DOHH2 (cell line): ENCODE data around the gene TAPBP.

Experiments
- EZH2phosphoT487 ChIP-seq: fragments of 200-600 bp; sonication (generic); IDR thresholded peaks from 2 replicates; pipeline ENCODE4 v1.6.1; 2017; ENCODE audit warnings: borderline replicate concordance, mild to moderate bottlenecking, antibody characterized with exemption, low read length, moderate library complexity, mixed read lengths
- TF ChIP-seq, protein P1 (sequence below): fragments of 200-600 bp; sonication (generic); IDR thresholded peaks from one replicate; pipeline ENCODE4 v1.5.1; 2014; ENCODE audit warnings: antibody characterized with exemption, mild to moderate bottlenecking, low read depth, low read length; ENCODE audit not compliant: poor library complexity, severe bottlenecking

DNA sequence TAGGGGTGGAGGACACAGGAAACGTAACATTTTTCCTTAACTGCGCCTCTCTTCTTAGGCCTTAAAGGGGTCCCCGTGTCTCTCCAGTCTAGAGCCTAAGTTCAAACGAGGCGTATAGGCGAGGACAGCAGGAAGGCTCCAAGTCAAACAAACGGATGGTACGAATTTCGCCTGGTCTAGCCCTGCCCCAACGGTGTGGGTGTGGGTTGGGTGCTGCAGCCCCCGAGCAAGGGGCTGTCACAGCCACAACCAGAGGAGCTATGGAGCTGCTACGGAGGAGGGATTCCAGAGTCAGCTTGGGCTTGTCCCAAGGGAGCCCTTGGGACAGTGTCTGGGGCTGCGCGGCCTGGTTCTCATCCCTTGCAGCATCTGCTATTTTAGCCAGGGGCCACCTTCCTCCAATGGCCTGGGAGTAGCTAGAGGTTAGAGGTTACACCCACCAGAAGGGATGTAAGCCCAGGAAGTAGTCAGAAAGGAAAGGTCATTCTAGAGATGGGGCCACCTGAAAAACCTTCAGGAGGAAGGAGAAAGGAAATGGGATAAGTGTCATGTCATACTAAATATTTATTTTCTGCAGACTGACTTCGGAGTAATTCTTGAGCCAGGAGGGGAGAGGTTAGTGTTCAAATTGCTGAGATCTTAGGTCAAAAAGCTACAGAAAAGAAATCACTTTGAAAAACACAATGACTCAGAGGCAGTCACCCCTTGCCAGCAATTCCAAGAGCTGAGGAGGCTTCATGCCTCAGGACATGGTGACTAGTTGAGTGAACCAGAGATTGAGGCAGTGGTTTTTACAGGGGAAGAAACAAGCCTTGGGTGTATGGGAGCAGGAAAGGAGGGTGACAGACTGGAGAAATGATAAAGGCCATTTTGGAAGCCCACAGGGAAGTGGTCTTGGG lies 63.9 kb downstream of the TAPBP start:
- TF ChIP-seq, protein P1, sequence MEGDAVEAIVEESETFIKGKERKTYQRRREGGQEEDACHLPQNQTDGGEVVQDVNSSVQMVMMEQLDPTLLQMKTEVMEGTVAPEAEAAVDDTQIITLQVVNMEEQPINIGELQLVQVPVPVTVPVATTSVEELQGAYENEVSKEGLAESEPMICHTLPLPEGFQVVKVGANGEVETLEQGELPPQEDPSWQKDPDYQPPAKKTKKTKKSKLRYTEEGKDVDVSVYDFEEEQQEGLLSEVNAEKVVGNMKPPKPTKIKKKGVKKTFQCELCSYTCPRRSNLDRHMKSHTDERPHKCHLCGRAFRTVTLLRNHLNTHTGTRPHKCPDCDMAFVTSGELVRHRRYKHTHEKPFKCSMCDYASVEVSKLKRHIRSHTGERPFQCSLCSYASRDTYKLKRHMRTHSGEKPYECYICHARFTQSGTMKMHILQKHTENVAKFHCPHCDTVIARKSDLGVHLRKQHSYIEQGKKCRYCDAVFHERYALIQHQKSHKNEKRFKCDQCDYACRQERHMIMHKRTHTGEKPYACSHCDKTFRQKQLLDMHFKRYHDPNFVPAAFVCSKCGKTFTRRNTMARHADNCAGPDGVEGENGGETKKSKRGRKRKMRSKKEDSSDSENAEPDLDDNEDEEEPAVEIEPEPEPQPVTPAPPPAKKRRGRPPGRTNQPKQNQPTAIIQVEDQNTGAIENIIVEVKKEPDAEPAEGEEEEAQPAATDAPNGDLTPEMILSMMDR: no peak
- TF ChIP-seq EZH2phosphoT487: no peak
